Cortex of kidney (tissue), 1 donor: Measurements from ENCODE around the gene MRRF.

Experiments used
- DNase-seq: peaks from one replicate; lab custom pipeline; 2025; lab: John Stamatoyannopoulos, UW

MRRF gene

GRCh38 chr9:122228568-122229484, 35.9 kb upstream of the MRRF start, which contains the start of gene LHX6:
LHX6 (minus strand) TSS chr9:122228957; CDS start chr9:122228740, 217 bp downstream.
- DNase-seq, result no peak

DNA sequence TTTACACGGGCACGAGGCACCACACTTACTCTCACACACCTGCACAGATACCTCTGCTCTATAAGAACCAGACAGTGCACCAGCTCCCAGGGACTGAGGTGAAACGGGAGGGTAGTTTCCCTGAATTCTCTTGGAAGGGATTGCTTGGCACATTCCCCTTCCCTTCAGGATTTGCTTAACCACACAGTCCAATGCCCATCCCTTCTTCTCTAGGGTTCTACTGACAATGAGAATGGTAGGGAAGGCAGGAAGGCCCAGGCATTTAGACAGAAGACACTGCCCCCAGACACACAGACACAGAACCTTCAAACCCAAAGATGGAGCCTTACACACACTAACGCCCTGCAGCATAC, 35.2 kb upstream of the MRRF start:
- no peak for DNase-seq

GRCh38 chr9:122232796-122233306, 31.8 kb upstream of the MRRF start:
- no peak for DNase-seq

- DNase-seq, result no peak
Measured at GRCh38 chr9:122234022-122234748, 30.5 kb upstream of the MRRF start.

DNA sequence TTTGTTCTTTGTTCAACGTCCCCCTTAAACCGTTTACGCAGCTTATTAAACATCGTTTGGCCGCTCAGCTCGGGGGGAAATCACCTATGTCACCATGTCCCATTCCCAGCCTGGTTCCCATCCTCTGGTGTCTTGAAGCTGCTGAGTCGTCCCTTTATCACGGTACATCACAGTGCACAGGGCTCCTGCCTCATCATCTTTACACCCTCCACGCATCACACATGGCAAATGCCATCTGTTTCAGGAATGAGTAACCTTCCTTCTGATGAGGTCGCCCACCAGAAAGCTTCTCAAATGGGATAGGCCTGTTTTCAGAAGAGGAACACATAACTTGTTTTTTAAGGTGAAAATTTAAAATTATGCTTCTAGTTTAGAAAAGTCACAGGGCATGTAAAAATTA, 28.0 kb upstream of the MRRF start:
- no peak for DNase-seq

- no peak for DNase-seq
Measured at GRCh38 chr9:122239722-122240121, 25.0 kb upstream of the MRRF start.

- DNase-seq, result no peak
Measured at GRCh38 chr9:122244349-122244748, 20.3 kb upstream of the MRRF start.

- no peak for DNase-seq
Measured at GRCh38 chr9:122246666-122247065, 18.0 kb upstream of the MRRF start.

- DNase-seq, result no peak
Measured at GRCh38 chr9:122248448-122248865, 16.2 kb upstream of the MRRF start.

GRCh38 chr9:122251351-122251750, 13.3 kb upstream of the MRRF start:
- no peak for DNase-seq

DNA sequence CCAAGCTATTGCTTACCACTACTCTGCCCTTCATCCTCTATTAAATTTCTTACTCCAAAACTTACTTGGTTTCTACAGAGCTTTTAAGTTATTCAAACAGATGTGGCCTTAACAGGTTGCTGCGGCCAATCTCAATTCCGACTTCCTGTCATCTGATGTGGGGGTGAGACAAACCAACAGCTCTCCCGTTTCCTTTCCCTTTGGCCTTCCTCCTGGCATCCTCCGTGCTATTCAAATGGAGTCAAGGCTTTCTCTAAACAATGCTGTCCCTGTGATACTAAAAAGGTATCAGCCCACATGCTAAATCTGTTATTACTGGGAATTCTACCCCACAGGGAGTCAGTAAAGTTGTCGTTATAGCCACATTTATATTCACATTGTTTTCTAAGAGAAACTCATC, 11.9 kb upstream of the MRRF start:
- DNase-seq, result no peak

DNA sequence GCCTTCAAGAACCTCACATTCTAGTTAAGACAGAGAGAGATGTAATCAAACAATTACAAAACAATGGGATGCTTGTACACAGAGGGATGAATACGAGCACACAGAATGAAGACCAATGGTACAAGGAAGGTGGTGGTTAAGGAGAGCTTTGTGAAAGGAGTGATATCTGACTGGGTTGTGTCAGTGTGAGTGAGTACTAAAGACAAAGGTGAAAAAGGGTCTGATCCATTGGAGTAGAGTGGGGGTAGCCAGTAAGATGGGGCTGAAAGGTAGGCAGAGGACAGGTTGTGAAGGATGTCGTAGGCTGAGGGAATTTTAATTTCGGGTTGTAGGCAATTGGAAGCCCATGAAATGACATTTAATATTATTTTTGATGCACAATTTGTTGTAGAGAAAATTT, 9.9 kb upstream of the MRRF start:
- DNase-seq, result no peak

GRCh38 chr9:122256206-122256605, 8.5 kb upstream of the MRRF start:
- no peak for DNase-seq

- no peak for DNase-seq
Measured at GRCh38 chr9:122258886-122259415, 5.7 kb upstream of the MRRF start.

DNA sequence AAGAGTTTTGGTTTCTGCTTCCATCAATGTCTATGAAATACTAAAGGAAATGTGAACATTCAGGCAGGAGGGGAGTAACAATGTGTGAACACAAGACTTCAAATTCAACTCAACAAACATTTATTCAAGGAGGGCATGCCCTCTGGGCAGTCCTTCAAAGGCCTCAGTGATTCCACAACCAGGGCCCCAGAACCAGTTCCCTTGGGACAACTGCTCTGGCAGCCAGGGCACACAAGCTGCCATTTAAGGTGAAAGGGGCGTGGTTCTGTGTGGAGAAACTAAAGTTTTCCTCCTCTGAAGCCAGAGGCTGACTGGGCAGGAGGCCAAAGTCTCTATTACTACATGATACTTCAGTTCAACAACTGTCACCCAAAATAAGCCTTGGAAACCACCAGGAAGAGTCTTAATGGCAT, 3.2 kb upstream of the MRRF start:
- DNase-seq, result no peak

- no peak for DNase-seq
Measured at GRCh38 chr9:122262073-122262472, 2.6 kb upstream of the MRRF start.

DNA sequence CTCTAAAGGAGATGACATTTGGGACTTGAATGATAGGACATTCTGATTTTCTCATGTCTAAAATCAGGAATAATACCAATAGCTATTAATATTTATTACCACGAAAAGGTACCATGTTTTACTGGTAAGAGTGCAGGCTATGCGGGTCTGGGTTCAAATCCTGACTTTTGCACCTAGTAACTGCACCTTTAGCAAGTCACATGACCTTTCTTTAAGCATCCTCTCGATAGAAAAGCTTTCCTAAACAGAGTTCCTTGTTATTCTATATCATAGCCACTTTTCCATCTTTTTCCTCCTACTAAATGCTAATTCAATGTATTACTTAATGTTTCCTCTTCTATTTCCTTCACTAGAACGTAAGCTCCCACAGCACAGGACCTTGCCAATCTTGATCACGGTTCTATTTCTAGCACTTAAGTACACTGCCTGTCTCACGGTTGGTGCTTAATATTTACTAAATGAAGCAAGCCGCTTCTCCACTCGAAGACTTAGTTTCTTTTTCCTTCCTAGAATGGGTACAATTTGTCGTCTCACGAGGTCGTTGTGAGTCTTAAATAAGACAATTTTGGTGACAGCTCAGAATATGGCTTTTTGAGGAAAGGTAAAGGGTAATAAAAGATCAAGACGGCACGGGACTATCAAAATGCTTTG, 858 bp upstream of the MRRF start:
- DNase-seq, result no peak

DNA sequence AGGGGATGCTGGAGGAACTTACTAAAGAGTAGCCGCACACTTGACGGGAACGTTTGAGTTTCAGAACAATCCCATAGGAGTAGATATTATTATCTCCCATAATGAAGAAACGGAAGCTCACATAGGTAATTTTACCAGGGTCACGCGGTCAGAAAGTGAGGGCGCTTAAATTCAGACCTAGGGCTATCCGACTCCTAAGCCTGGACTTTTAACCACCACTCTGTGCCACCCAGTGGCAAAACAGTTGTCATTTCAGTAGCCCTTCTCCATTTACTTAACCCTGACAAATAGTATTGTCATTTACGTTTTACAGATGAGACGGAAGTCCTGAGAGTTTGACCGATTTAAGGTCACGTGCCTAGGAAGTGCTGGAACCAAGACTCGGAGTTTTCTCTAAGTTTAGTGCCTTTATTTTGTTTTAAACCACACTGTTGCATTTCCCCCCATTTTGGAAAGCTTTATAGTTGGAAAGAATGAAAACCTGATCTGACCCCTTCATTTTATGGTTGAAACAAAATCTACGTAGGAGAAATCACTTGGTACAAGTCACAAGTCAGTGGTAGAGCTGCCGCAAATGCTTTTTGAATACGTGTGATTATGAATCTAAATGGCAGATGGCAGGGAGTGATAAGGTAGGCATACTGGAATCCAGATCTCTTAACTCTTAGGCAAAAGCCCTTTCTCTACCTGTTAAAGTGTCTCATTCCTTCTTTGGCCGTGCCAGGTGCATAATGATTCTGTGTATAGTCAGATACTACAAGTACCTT, 650 bp downstream of the MRRF start:
- DNase-seq, result no peak

DNA sequence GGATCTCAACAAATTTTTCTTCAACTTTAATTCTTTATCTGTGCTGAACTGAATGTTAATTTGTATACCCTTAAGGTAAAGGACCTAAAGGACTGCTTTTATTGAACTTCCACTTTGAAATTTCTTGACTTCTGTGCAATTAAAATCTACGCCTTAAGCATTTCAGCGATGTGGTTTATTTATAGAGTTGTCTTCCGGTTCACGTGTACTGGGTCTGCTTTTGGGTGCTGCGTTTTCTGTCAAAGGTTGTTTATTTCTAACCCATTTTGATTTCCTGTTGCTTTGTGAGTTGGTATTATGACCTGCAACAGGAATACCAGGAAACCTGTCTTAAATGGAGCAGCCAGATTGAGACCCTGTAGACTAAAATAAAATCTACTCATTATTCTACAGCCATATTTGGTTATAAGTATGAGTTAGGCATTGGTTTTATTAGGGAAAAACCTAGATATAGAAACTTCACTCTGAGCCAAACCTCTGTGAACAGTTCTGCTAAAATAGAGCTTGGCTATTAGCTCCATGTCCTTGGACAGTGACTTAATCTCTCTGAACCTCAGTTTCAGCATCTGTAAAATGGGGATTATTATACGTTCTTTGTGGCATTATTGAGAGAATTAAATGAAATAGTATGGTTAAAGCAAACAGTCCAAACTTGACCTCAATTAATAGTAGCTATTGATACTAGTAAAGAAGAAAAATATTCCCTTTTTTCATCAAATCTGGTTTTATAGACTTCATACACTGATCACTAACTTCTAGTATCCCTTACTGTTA, 3.5 kb downstream of the MRRF start:
- no peak for DNase-seq

DNA sequence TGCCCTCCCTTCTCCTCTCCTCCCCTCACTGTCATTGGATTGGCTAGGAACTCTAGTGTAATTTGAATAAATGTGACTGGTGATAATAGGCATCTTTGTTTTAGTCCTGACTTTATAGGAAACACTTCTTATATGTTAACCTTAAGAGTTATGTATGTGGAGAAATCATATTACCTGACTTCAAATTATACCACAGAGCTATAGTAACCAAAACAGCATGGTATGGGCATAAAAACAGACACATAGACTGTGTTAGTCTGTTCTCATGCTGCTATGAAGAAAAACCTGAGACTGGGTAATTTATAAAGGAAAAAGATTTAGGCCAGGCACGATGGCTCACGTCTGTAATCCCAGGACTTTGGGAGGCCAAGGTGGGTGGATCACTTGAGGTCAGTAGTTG, 9.4 kb downstream of the MRRF start:
- no peak for DNase-seq

DNA sequence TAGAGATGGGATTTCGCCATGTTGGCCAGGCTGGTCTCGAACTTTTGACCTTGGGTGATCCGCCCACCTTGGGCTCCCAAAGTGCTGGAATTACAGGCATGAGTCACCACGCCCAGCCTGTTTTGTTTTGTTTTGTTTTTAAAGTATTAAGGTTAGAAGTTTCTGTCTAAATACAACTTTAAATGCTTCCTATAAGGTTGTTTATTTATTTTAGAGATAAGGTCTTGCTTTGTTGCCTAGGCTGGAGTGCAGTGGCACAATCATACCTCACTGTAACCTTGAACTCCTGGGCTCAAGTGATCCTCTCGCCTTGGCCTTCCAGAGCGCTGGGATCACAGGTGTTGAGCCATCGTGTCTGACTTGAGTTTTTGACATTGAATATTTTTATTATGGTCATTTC, 11.4 kb downstream of the MRRF start:
- no peak for DNase-seq
